ENCODE data around the gene FAF2. TPM values are rescaled to one million over a fixed set of nuclear protein-coding genes. Genes with fewer than 3 reads are reported as not detected.

The FAF2 gene
- total RNA-seq, 1 experiment from 2014 or later, result 53.2 TPM

- TF ChIP-seq EZH2 (IDR thresholded peaks at IDR 0.05; ENCODE audit: borderline replicate concordance, low read depth, low read length, poor library complexity, severe bottlenecking), result no peak
- TF ChIP-seq, protein P1, sequence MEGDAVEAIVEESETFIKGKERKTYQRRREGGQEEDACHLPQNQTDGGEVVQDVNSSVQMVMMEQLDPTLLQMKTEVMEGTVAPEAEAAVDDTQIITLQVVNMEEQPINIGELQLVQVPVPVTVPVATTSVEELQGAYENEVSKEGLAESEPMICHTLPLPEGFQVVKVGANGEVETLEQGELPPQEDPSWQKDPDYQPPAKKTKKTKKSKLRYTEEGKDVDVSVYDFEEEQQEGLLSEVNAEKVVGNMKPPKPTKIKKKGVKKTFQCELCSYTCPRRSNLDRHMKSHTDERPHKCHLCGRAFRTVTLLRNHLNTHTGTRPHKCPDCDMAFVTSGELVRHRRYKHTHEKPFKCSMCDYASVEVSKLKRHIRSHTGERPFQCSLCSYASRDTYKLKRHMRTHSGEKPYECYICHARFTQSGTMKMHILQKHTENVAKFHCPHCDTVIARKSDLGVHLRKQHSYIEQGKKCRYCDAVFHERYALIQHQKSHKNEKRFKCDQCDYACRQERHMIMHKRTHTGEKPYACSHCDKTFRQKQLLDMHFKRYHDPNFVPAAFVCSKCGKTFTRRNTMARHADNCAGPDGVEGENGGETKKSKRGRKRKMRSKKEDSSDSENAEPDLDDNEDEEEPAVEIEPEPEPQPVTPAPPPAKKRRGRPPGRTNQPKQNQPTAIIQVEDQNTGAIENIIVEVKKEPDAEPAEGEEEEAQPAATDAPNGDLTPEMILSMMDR (conservative IDR thresholded peaks at IDR 0.05; ENCODE audit: low read depth, low read length), result no peak
- Histone ChIP-seq H3K36me3 (ENCODE audit: insufficient read depth, low read length, poor library complexity, severe bottlenecking) (no peaks in the 10 kb centered on the region), H3K4me1 (ENCODE audit: insufficient read depth, low read length, poor library complexity, severe bottlenecking) (no peaks in the 10 kb centered on the region), H3K27ac (ENCODE audit: low read depth, low read length, poor library complexity, severe bottlenecking) (no peak overlapping the region), H3K9me3 (ENCODE audit: low read depth, low read length, poor library complexity, severe bottlenecking) (no peaks in the 10 kb centered on the region), H3K27me3 (replicated peaks; ENCODE audit: insufficient read depth, low read depth, low read length, poor library complexity) (no peaks in the 10 kb centered on the region), H3K4me3 (ENCODE audit: low read depth, low read length, poor library complexity, severe bottlenecking) (no peak overlapping the region)
- DNase-seq (ENCODE audit: low spot score), result no peak
- no TSS peak for BruUV-seq (replicated peaks)
- intact Hi-C loops (cut with micrococcal nuclease; ENCODE audit: unreplicated experiment), result no loop called here
- CTCF ChIA-PET, result no interaction called here
- POLR2A ChIA-PET (ENCODE audit: low non-redundant PET), result interaction anchor here (0.6 kb wide), 1 partner anchor 16 kb away, joined by 4 read pairs; the partner anchor contains the start of gene RNF44
These were observed 105.3 kb downstream of the FAF2 start for GRCh38 chr5:176553260-176554085.

- Histone ChIP-seq H3K4me3 (ENCODE audit: low read depth, low read length, poor library complexity, severe bottlenecking) (no peak overlapping the region), H3K4me1 (ENCODE audit: insufficient read depth, low read length, poor library complexity, severe bottlenecking) (no peaks in the 10 kb centered on the region), H3K27ac (ENCODE audit: low read depth, low read length, poor library complexity, severe bottlenecking) (no peak overlapping the region), H3K36me3 (ENCODE audit: insufficient read depth, low read length, poor library complexity, severe bottlenecking) (no peaks in the 10 kb centered on the region), H3K27me3 (replicated peaks; ENCODE audit: insufficient read depth, low read depth, low read length, poor library complexity) (no peaks in the 10 kb centered on the region), H3K9me3 (ENCODE audit: low read depth, low read length, poor library complexity, severe bottlenecking) (no peaks in the 10 kb centered on the region)
- no peak for DNase-seq (ENCODE audit: low spot score)
- intact Hi-C loops (cut with micrococcal nuclease; ENCODE audit: unreplicated experiment), result no loop called here
- TF ChIP-seq, protein P1 (conservative IDR thresholded peaks at IDR 0.05; ENCODE audit: low read depth, low read length), result no peak
- no peak for TF ChIP-seq EZH2 (IDR thresholded peaks at IDR 0.05; ENCODE audit: borderline replicate concordance, low read depth, low read length, poor library complexity, severe bottlenecking)
- BruUV-seq (replicated peaks), result no TSS peak
- CTCF ChIA-PET, result no interaction called here
- POLR2A ChIA-PET (ENCODE audit: low non-redundant PET), result no interaction called here
These were observed 109.7 kb downstream of the FAF2 start for GRCh38 chr5:176557846-176558245.

Other genes starting within 250 kb of the FAF2 start
- gene SIMC1, start 210.0 kb upstream of the FAF2 start, total RNA-seq (2021), result 26.6 and 31.1 TPM in 2 replicates
- 99.3 and 102 TPM in 2 replicates for gene KIAA1191, start 86.6 kb upstream of the FAF2 start, total RNA-seq (2021)
- gene ARL10, start 82.9 kb upstream of the FAF2 start, total RNA-seq (2021), result 13.6 and 15.8 TPM in 2 replicates
- 57.7 and 66.0 TPM in 2 replicates for gene NOP16, start 59.8 kb upstream of the FAF2 start, total RNA-seq (2021)
- 80.3 and 81.7 TPM in 2 replicates for gene HIGD2A, start 59.6 kb upstream of the FAF2 start, total RNA-seq (2021)
- 48.9 and 61.8 TPM in 2 replicates for gene CLTB, start 31.8 kb upstream of the FAF2 start, total RNA-seq (2021)
- gene RNF44, start 89.0 kb downstream of the FAF2 start, total RNA-seq (2021), result 80.3 and 92.8 TPM in 2 replicates
- gene CDHR2, start 101.0 kb downstream of the FAF2 start, total RNA-seq (2021), result 0.35 TPM in 1 of 2 replicates, not detected in the other
- 16.7 and 18.9 TPM in 2 replicates for gene GPRIN1, start 161.8 kb downstream of the FAF2 start, total RNA-seq (2021)
- not detected in 2 replicates for gene SNCB, start 182.1 kb downstream of the FAF2 start, total RNA-seq (2021)
- gene EIF4E1B, start 182.3 kb downstream of the FAF2 start, total RNA-seq (2021), result not detected in 2 replicates
- 23.3 and 27.8 TPM in 2 replicates for gene TSPAN17, start 199.1 kb downstream of the FAF2 start, total RNA-seq (2021)

Data from A673 (cell line).